ENCODE measurements around the gene MRPL52. TPM values are rescaled to one million over a fixed set of nuclear protein-coding genes. Genes with fewer than 3 reads are reported as not detected.

Gene MRPL52
- total and polyA plus RNA-seq, 2 donors (not counting 3 experiments of a cell fraction or from before 2014, with no cell fraction given): 81.1 to 174 TPM

DNA sequence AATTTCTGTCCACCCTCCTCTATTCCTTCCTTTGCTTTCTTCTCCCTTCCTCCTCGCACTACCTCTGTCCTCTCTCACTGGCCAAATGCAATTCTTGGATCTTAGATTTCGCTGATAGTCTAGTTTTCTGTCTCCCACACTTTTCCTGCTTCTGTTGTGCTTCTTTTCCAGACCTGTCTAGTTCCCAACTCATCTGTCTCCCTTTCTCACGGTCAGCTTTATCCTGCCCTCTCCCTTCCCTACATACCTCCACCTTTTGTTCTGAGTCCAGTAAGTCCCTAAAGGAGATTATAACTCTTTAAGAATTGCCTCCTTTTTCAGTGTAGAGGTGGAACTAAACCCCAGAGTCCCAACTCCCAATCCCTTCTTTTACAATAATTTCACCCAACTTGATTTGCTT is 5.8 kb downstream of the MRPL52 start:
- DNase-seq (ENCODE audit: low read depth, low spot score): no peak
- H3K36me3 ChIP-seq (ENCODE audit: control insufficient read depth in 2 of 2, extremely low read depth in 1 of 2, insufficient read depth in 2 of 2, low read length in 2 of 2): peaks cover 2 to 9% of the 10 kb centered on the region in 2 experiments
- no TSS peak for BruUV-seq (replicated peaks)
- FAIRE-seq: no peak
- no peak overlapping the region for H3K4me2 ChIP-seq (ENCODE audit: insufficient read depth, low read length)
- H4K20me1 ChIP-seq (replicated peaks; ENCODE audit: control insufficient read depth, extremely low read depth, insufficient read depth, low read length): no peaks in the 10 kb centered on the region
- no peak for TF ChIP-seq GATA2 (IDR thresholded peaks at IDR 0.05; ENCODE audit: insufficient read depth, insufficient read length, low read depth, low read length)
- no peak for TF ChIP-seq MYC (IDR thresholded peaks at IDR 0.05; ENCODE audit: low read depth, low read length)
- TF ChIP-seq JUN (IDR thresholded peaks at IDR 0.05; ENCODE audit: borderline replicate concordance, insufficient read depth, insufficient read length, low read depth): no peak
- no peak for TF ChIP-seq POLR2AphosphoS5 (IDR thresholded peaks at IDR 0.05; ENCODE audit: insufficient read depth, low read depth, low read length)
- TF ChIP-seq POLR2A (IDR thresholded peaks at IDR 0.05; ENCODE audit: low read depth, low read length): no peak
- no peak for TF ChIP-seq FOS (IDR thresholded peaks at IDR 0.05; ENCODE audit: borderline replicate concordance, insufficient read depth, low read length)
- TF ChIP-seq CTCF (IDR thresholded peaks at IDR 0.05; ENCODE audit: extremely low read depth in 1 of 2, insufficient read depth in 1 of 2, low read depth in 1 of 2, low read length in 2 of 2): no peak
- TF ChIP-seq MAX (IDR thresholded peaks at IDR 0.05; ENCODE audit: insufficient read depth, insufficient read length): no peak
- no peak for TF ChIP-seq EZH2 (IDR thresholded peaks at IDR 0.05; ENCODE audit: borderline replicate concordance, low read depth, low read length, severe bottlenecking)
- CTCF ChIA-PET: interaction anchor here (1.2 to 12.5 kb wide), 9 partner anchors 12 to 277 kb away, joined by 3 to 214 read pairs (median 13); partner anchors contain the start of genes LRP10 and OXA1L
- intact Hi-C loops (cut with micrococcal nuclease) (loop anchor here (5.0 kb wide), 1 partner anchor 278 kb away; no protein-coding TSS in a partner anchor), dilution Hi-C loops (cut with MboI; ENCODE audit: extremely low pct_ligation_motif_present, low sequenced_read_pairs) (no loop called here)
- no peaks in the 10 kb centered on the region for H3K27me3 ChIP-seq (ENCODE audit: control insufficient read depth in 2 of 2, insufficient read depth in 2 of 2, low read length in 2 of 2)
- H3K4me1 ChIP-seq (ENCODE audit: control insufficient read depth, extremely low read depth, insufficient read depth, low read length): peaks cover 40% of the 10 kb centered on the region
- H3K27ac ChIP-seq (ENCODE audit: insufficient read depth, low read depth, low read length): peak overlapping the region; percentile 84
- H3K79me2 ChIP-seq (ENCODE audit: control insufficient read depth, insufficient read depth, low read length): peaks cover 56% of the 10 kb centered on the region
- H3K9ac ChIP-seq (replicated peaks; ENCODE audit: extremely low read depth, insufficient read depth, low read length): no peak overlapping the region
- no peaks in the 10 kb centered on the region for H3K9me1 ChIP-seq (replicated peaks; ENCODE audit: control insufficient read depth, extremely low read depth, insufficient read depth, low read length)
- H3K4me3 ChIP-seq (replicated peaks in 1 of 3; ENCODE audit: insufficient read depth in 1 of 3, low read depth in 1 of 3, low read length in 3 of 3): no peak overlapping the region
- POLR2A ChIA-PET: no interaction called here
- no peaks in the 10 kb centered on the region for H3K9me3 ChIP-seq (replicated peaks; ENCODE audit: control insufficient read depth, insufficient read depth, low read length)
- H2AFZ ChIP-seq (ENCODE audit: low read depth, low read length): no peak overlapping the region
